AG08396 (cell line): ENCODE results near the gene TAS2R46.
"Not testable (repeated sequence)": the region's sequence is repeated elsewhere in the genome, so short reads cannot be mapped to it uniquely, and the experiment has no call there.

ENCODE experiments used
- DNase-seq: peaks from one replicate; pipeline ENCODE4 v3.0.0; 2012; ENCODE audit warnings: low spot score, mixed read lengths

TAS2R46 gene, protein sequence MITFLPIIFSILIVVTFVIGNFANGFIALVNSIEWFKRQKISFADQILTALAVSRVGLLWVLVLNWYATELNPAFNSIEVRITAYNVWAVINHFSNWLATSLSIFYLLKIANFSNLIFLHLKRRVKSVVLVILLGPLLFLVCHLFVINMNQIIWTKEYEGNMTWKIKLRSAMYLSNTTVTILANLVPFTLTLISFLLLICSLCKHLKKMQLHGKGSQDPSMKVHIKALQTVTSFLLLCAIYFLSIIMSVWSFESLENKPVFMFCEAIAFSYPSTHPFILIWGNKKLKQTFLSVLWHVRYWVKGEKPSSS

GRCh38 chr12:11062194-11062593 lies at the start of gene TAS2R46:
TSS of gene TAS2R46 (minus strand) at chr12:11062294. CDS start at chr12:11062294, 0 bp downstream.
- DNase-seq: not testable (repeated sequence)

GRCh38 chr12:11111213-11111612 lies 49.1 kb upstream of the TAS2R46 start:
- DNase-seq: not testable (repeated sequence)

GRCh38 chr12:11108862-11109261 lies 46.8 kb upstream of the TAS2R46 start:
- no peak for DNase-seq

DNA sequence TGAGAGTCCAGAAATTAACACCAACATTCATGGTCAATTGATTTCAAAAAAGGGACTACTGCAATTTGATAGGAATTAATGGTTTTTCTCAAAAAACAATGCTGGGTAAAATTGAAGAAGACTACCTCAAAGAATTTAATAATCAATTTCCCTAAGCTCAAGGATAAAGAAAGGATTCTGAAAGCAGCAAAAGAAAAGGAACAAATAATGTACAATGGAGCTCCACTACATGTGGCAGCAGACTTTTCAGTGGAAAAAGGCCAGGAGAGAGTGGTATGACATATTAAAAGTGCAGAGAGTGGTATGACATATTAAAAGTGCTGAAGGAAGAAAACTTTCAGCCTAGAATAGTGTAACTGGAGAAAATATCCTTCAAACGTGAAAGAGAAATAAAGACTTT lies 45.6 kb upstream of the TAS2R46 start:
- DNase-seq: no peak

GRCh38 chr12:11106288-11106687 lies 44.2 kb upstream of the TAS2R46 start:
- DNase-seq: no peak

DNA sequence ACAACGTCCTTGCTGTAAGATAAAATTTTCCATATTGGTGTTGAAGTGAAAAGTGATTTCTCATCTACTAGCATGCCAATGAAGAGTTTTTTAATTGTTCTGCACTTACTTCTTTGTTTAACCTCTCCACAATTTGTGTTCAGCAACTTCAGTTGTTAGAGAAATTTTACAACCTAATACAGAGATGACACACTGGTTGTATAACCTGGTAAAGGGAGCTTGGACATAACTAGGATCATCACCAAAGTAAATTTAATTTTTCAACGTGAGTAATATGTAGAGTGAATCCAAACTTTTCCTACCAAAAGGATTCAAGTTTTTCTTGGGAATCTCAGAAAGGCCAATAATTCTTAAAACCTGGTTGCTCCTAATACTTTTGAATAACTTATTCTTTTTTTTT lies 43.5 kb upstream of the TAS2R46 start:
- no peak for DNase-seq

DNA sequence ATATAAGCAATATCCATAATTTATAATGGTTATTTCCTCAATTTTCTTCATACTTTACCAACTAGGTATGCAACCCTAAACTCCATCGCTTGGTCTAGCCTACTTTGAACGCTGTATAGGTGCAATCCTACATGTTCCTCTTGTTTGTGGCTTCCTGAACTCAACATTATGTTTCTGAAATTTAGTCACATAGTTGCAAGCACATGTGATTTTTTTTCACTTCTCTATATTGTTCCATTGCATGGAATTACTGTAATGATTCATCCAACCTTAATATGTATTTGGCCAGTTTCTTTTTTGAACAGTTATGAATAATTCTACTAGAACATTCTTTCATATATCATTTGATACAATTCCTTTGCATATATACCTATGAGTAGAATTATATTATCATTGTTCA lies 32.8 kb upstream of the TAS2R46 start:
- not testable (repeated sequence) for DNase-seq

DNA sequence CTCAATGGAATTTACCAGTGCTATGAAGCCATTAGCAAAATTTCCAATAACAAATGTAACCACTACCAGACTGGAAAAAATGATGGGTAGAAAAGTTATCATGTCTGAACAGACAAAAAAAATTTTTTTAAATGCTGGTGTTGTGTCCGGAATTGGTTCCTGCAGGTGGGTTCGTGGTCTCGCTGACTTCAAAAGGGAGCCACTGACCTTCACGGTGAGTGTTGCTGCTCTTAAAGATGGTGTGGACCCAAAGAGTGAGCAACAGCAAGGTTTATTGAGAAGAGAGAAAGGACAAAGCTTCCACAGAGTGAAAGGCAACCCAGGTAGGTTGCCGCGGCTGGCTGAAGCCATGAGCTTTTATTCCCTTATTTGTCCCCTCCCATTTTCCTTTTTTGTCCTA lies 30.0 kb upstream of the TAS2R46 start, which contains the start of gene TAS2R43:
TSS of gene TAS2R43 (minus strand) at position 186 of the 400 bp plus-strand sequence. CDS start at position 102, 84 bp downstream.
- DNase-seq: no peak

- no peak for DNase-seq
Observed at GRCh38 chr12:11089246-11089645, 27.2 kb upstream of the TAS2R46 start.

GRCh38 chr12:11085419-11085818 lies 23.3 kb upstream of the TAS2R46 start:
- DNase-seq: no peak

DNA sequence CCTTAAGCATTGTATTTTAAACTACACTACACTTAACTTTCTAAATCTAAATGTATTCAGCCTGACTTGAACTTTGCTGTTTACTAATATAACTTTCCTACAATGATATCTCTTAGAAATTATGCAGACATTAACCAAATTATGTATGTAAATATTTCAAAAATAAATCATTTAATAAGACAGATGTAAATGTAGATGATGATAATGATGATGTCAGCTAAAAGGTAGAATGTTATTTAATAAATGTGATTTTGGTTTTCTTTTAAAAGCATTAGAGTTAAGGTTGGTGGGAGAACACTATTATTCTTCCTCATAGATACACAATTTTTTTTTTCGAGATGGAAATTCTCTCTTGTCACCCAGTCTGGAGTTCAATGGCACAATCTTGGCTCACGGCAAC lies 19.9 kb upstream of the TAS2R46 start:
- no peak for DNase-seq

DNA sequence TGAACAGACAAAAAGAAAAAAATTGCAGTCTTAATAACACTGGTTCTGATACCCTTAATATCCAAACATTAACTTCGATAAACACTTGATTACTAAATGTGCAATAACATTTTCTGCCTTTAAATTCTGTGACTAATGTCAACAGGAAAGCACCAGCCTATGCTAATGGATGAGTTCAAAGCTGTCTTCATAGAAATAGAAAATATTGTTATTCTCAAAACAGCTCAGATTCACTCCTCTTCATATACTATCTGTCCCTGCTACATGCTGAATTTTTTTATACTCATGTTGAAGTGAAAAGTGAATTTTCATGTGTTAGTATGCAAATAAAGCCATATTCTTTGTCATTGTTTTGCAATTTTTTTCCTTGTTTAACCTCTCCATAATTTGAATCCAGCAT lies 16.2 kb upstream of the TAS2R46 start:
- DNase-seq: no peak

- DNase-seq: no peak
Observed at GRCh38 chr12:11075642-11076041, 13.5 kb upstream of the TAS2R46 start.

DNA sequence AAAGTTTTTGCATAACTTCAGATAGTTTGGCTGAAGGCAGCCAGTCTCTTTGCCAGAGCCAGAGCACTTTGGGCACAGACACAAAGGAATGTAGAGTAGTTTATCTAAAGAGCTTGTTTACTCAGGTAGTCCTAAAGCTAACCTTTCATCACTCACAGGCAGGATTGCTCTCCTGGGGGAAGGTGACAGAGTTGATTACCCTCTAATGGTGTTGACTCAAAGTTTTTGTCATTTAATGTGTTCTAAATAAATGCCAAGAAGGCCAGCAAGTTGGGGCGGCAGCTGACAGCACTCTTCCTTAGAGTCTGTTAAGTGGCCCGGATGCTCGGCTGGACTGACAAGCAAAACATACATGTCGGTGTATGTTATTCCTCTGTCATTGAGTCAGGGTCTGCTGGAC lies 9.3 kb upstream of the TAS2R46 start:
- no peak for DNase-seq

DNA sequence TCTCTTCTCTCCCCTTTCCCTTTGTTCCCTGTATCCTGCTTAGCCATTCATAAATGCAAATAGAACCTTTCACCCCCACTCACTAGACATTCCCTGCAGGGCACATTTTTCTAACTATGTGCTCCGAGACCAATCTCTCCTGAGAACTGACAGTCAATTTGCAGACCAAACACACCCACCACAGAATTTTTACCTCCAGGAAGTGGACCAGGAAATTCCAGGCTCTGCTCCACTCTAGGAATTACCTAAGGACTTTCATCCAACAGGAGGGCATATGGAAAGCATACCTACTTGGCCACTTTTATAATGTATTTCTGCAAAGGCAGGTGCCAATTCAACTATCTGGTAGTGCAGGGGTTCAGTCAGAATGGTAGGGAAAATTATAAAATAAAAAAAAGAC lies 8.9 kb upstream of the TAS2R46 start:
- no peak for DNase-seq

DNA sequence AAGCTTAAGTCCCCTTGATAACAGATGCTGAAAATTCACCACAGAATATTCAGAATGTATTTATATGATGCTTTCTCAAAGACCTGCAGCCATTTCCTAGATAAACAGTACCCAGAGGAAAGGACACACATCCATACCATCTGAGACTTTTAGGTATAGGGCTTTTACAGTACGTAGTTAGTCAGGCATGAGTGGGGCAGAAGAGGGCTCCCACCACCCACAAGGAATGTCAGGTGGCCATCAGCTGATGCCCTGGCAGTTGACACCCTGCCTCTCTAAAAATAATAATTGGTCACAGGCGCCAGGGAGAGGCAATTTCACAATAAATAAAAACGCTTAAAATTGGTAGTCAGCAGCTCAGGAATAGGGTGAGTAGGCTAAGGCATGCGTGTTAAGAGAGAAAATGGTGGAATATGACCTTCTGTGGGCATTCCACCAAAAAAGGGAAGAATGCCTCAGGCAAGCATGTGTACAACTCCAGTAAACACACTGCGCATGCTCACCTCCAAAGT lies 7.8 kb upstream of the TAS2R46 start:
- DNase-seq: no peak

GRCh38 chr12:11067514-11067913 lies 5.4 kb upstream of the TAS2R46 start:
- DNase-seq: no peak

- no peak for DNase-seq
Observed at GRCh38 chr12:11059784-11060183, 2.3 kb downstream of the TAS2R46 start.

GRCh38 chr12:11059041-11059440 lies 3.1 kb downstream of the TAS2R46 start:
- DNase-seq: no peak

- no peak for DNase-seq
Observed at GRCh38 chr12:11055306-11055705, 6.8 kb downstream of the TAS2R46 start.

DNA sequence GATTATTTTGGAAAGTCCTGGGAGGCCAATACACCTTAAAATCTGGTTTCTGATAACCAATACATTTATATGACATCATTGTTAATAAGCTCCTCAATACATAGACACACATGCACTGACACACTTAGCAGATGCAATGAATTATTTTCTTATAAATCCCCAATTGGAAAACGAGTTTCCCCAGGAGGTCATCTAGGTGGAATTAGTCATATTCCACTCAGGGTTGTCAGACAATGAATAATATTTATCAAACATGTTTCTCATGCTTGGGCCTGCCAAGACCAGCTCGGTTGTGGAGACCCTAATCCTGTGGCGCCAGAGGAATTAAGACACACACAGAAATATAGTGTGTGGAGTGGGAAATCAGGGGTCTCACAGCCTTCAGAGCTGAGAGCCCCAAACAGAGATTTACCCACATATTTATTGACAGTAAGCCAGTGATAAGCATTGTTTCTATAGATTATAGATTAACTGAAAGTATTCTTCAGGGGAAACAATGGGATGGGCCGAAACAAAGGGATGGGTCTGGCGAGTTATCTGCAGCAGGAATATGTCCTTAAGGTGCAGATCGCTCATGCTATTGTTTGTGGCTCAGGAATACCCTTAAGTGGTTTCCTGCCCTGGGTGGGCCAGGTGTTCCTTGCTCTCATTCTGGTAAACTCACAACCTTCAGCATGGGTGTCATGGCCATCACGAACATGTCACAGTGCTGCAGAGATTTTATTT lies 12.1 kb downstream of the TAS2R46 start:
- not testable (repeated sequence) for DNase-seq

DNA sequence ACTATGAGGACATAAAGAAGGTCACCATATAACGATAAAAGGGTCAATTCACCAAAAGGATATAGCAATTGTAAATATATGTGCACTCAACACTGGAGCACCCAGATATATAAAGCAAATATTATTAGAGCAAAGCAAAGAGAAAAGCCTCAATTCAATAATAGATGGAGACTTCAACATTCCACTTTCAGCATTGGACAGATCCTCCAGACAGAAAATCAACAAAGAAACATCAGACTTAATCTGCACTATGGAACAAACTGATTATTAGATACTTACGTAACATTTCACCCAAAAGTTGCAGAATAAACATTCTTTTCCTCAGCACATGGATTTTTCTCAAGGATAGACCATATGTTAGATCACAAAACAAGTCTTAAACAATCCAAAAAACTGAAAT lies 20.7 kb downstream of the TAS2R46 start:
- not testable (repeated sequence) for DNase-seq

DNA sequence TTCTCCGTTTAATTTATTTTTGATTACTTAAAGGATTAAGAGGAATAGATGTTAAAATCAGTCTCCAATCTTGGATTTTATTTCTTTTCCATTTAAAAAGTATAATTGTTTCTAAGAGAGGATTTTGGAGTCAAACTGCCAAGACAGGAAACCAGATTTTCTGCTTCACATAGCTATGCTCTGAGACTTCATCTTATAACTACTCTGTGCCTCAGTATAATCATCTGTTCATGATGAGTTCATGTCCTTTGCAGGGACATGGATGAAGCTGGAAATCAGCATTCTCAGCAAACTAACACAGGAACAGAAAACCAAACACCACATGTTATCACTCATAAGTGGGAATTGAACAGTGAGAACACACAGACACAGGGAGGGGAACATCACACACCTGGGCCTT lies 21.9 kb downstream of the TAS2R46 start:
- no peak for DNase-seq
